IPS-15b (cell line): ENCODE data around the gene ZDHHC13.

Experiments used
- H3K27me3 ChIP-seq: one replicate; pipeline ENCODE4 v1.6.1; 2013; ENCODE audit warnings: low read length; ENCODE audit not compliant: control insufficient read depth, insufficient read depth
- H3K36me3 ChIP-seq: one replicate; pipeline ENCODE4 v1.6.1; 2013; ENCODE audit warnings: low read length; ENCODE audit not compliant: control insufficient read depth, insufficient read depth
- H3K4me1 ChIP-seq: one replicate; pipeline ENCODE4 v1.6.1; 2013; ENCODE audit warnings: mild to moderate bottlenecking, low read length; ENCODE audit not compliant: control insufficient read depth, insufficient read depth
- H3K4me3 ChIP-seq: one replicate; pipeline ENCODE4 v1.5.1; 2013; ENCODE audit warnings: low read depth, low read length
- H3K9ac ChIP-seq: one replicate; pipeline ENCODE4 v1.6.1; 2013; ENCODE audit warnings: low read depth, mild to moderate bottlenecking, low read length
- H3K9me3 ChIP-seq: one replicate; pipeline ENCODE4 v1.6.1; 2013; ENCODE audit warnings: mild to moderate bottlenecking, low read length; ENCODE audit not compliant: control insufficient read depth, insufficient read depth

The ZDHHC13 gene

GRCh38 chr11:19116971-19117759, at the start of gene ZDHHC13:
Gene ZDHHC13 (plus strand): TSS chr11:19117168. CDS start chr11:19117250, 82 bp downstream.
- Histone ChIP-seq H3K4me1 (peaks cover 4% of the 10 kb centered on the region), H3K9ac (peak within 1 kb of the TSS; percentile 66), H3K36me3 (no peaks in the 10 kb centered on the region), H3K4me3 (peak within 1 kb of the TSS; percentile 73), H3K9me3 (no peaks in the 10 kb centered on the region), H3K27me3 (no peaks in the 10 kb centered on the region)

GRCh38 chr11:19071255-19071654, 45.7 kb upstream of the ZDHHC13 start:
- Histone ChIP-seq H3K27me3 (no peaks in the 10 kb centered on the region), H3K4me3 (peak overlapping the region; percentile 23), H3K4me1 (peaks cover 7% of the 10 kb centered on the region), H3K36me3 (no peaks in the 10 kb centered on the region), H3K9ac (no peak overlapping the region), H3K9me3 (no peaks in the 10 kb centered on the region)

- Histone ChIP-seq H3K9me3 (no peaks in the 10 kb centered on the region), H3K4me1 (peaks cover 7% of the 10 kb centered on the region), H3K36me3 (no peaks in the 10 kb centered on the region), H3K27me3 (no peaks in the 10 kb centered on the region), H3K4me3 (no peak overlapping the region), H3K9ac (no peak overlapping the region)
Measured at GRCh38 chr11:19072464-19072863, 44.5 kb upstream of the ZDHHC13 start.

DNA sequence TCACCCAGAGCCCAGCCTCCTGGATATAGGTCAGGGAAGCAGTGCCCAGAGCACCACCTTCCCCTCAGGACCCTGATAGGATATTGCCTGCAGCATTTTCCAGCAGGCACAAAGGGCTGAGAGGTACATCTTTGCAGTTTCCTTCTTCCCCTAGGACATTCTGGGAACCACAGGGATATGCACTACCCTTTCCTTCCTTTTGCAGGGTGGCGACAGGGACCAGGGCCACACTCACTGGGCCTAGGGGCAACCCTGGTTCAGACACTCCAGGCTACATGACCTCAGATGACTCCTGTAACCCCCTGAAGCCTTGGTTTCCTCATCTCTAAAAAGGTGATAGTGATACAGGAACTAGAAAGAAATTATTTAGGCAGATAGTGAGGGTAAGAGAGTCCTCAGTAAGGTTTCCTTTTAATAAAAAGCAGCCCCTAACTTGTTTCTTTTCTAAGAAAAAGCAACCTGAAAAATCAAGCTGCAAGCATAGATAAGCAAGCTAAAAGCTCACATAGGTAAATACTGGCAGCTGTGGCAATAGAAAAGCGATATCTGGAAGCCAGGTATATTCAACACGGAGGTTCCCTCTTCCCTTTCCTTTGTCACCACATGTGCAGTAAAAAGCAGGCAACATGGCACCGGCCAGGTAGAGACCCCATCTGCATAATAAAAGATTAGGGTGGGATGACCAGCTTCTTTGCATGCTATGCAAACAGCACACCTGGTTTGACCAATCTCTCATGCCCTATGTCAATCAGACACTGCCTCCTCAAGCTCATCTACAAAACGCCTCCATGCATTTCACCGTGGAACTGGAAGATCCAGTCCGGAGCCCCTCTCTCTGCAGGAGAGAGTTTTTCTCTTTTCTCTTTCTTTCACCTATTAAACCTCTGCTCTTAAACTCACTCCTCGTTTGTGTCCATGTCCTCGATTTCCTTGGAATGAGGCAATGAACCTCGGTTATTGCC, 43.2 kb upstream of the ZDHHC13 start:
- Histone ChIP-seq H3K27me3 (no peaks in the 10 kb centered on the region), H3K4me3 (no peak overlapping the region), H3K4me1 (peaks cover 7% of the 10 kb centered on the region), H3K36me3 (no peaks in the 10 kb centered on the region), H3K9me3 (no peaks in the 10 kb centered on the region), H3K9ac (no peak overlapping the region)

DNA sequence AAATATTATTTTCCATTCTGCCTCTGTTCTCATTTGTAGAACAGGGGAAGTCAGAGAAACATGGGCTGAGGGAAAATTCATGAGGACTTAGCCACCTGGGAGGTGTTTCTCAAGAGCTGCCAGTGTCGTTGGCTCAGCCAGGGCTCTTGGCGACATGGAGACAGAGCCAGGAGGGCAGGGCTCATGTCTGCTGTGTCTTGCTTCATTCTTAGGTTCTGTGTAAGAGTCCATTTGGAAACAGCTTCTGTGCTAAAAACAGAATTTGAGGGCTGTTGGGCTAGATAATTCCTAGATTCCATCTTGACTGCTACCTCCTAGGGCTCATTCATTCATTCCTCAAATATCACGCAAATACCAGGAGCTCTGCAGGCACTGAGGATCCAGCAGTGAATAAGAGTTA, 41.3 kb upstream of the ZDHHC13 start:
- no peak overlapping the region for H3K9ac ChIP-seq

GRCh38 chr11:19076744-19077589, 40.0 kb upstream of the ZDHHC13 start:
- Histone ChIP-seq H3K4me3 (no peak overlapping the region), H3K36me3 (no peaks in the 10 kb centered on the region), H3K4me1 (peaks cover 7% of the 10 kb centered on the region), H3K9me3 (no peaks in the 10 kb centered on the region), H3K27me3 (no peaks in the 10 kb centered on the region), H3K9ac (no peak overlapping the region)

More for the DNA sequence above, 41.3 kb upstream of the ZDHHC13 start:
- Histone ChIP-seq H3K4me1 (peaks cover 7% of the 10 kb centered on the region), H3K27me3 (no peaks in the 10 kb centered on the region), H3K36me3 (no peaks in the 10 kb centered on the region), H3K4me3 (no peak overlapping the region), H3K9me3 (no peaks in the 10 kb centered on the region)

- Histone ChIP-seq H3K36me3 (no peaks in the 10 kb centered on the region), H3K9ac (no peak overlapping the region), H3K27me3 (no peaks in the 10 kb centered on the region), H3K4me1 (peaks cover 7% of the 10 kb centered on the region), H3K9me3 (no peaks in the 10 kb centered on the region), H3K4me3 (no peak overlapping the region)
Measured at GRCh38 chr11:19077965-19078364, 39.0 kb upstream of the ZDHHC13 start.

DNA sequence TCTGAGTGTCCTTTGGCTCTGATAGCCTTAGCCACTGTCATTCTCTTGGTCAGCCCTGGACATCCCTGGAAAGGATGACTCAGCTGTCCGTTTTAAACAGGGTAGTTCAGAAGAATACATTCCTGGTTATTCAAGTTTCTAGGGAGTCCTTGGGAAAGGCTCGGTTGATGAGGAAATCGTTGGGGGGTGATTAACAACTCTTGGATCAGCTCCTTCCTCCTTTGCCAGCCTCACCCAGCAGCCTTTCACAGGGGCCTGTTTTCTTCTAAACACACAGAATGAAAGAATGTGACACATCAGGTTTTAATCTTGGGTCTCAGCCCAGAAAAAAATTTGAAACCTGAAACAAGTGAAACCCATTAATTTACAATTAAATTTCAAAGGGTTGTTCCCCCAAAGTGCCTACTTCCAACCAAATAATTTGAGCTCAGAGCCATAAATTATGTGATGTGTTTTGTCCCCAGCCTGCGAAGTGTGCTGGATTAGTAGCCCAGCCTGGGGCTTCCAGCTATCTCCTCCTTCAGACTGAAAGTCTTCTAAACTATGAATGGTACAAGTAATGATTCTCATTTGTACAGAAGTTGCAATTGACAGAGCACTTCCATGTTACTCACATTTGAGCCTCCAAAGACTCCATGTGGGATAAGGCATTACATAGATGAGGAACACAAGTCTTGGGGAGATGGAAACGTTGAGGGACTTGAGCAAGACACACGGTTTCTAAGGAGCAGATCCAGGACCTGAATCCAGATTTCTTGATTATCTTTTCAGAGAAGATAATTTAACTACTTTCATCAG, 37.1 kb upstream of the ZDHHC13 start:
- no peaks in the 10 kb centered on the region for H3K4me1 ChIP-seq
- no peaks in the 10 kb centered on the region for H3K27me3 ChIP-seq
- H3K9me3 ChIP-seq = no peaks in the 10 kb centered on the region
- no peak overlapping the region for H3K9ac ChIP-seq
- no peaks in the 10 kb centered on the region for H3K36me3 ChIP-seq
- no peak overlapping the region for H3K4me3 ChIP-seq

DNA sequence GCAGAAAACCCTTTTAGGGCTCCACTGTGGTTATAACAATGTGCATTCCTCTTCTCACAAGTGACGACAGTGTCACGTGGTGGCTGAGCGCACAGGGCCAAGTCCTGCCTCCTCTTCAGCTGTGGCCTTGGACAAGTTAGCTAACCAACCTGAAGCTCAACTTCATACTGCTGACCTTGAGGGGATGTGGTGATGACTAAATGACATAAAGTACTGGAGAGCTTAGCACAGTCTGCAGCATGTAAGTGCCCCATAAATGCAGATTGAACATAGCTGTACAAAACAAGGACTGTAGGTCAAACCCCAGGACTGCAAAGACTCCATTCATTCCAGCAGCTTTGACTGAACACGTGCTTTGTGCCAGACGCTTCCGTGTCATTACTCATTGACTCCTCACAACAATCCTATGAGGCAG, 36.4 kb upstream of the ZDHHC13 start:
- Histone ChIP-seq H3K4me1 (no peaks in the 10 kb centered on the region), H3K9ac (no peak overlapping the region), H3K9me3 (no peaks in the 10 kb centered on the region), H3K4me3 (no peak overlapping the region), H3K27me3 (no peaks in the 10 kb centered on the region), H3K36me3 (no peaks in the 10 kb centered on the region)

- H3K27me3 ChIP-seq = no peaks in the 10 kb centered on the region
- no peak overlapping the region for H3K9ac ChIP-seq
- H3K4me3 ChIP-seq = no peak overlapping the region
- no peaks in the 10 kb centered on the region for H3K4me1 ChIP-seq
- H3K36me3 ChIP-seq = no peaks in the 10 kb centered on the region
- no peaks in the 10 kb centered on the region for H3K9me3 ChIP-seq
Measured at GRCh38 chr11:19083166-19083565, 33.8 kb upstream of the ZDHHC13 start.
